ENCODE measurements around the gene NR0B2. TPM values are rescaled to one million over a fixed set of nuclear protein-coding genes. Genes with fewer than 3 reads are reported as not detected.
A peak's percentile ranks its signal among the peaks of the same experiment; 100 is the strongest.

NR0B2 gene
- total RNA-seq, 1 experiment from 2014 or later, result not detected

DNA sequence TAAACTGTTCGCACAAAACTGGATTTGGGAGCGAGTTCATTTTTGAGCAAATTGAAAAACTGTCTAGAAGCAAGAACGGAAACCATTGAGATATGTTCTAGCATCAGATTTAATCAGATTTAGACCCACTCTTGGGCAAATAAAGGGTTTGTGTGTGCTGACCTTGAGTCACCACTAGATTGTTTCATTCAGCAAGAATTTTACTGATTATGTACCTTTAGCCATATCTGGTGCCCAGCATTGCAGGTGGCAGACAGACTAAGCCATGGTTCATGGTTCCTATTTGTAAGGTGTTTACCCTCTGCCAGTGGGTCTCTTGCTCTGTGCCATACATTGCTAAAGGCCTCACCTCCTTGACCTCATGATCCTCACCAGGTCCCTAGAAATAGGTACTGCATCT, 9.1 kb upstream of the NR0B2 start:
- Histone ChIP-seq H3K4me3 (ENCODE audit: low read length) (peak overlapping the region; percentile 99), H2AFZ (ENCODE audit: low read length) (no peak overlapping the region), H3K4me2 (ENCODE audit: low read depth, low read length, poor library complexity, severe bottlenecking) (peak overlapping the region; percentile 99), H3K27ac (ENCODE audit: low read length) (peak overlapping the region; percentile 79), H3K79me2 (ENCODE audit: low read length) (peaks cover 47% of the 10 kb centered on the region), H3K9ac (ENCODE audit: low read length) (peak overlapping the region; percentile 100), H3K36me3 (ENCODE audit: insufficient read depth, low read length) (peaks cover 29% of the 10 kb centered on the region), H3K27me3 (ENCODE audit: low read length) (no peaks in the 10 kb centered on the region), H3K9me2 (replicated peaks; ENCODE audit: insufficient read depth, low read length) (no peaks in the 10 kb centered on the region), H3K4me1 (ENCODE audit: low read length) (peaks cover 25% of the 10 kb centered on the region), H3K9me3 (ENCODE audit: low read length) (no peaks in the 10 kb centered on the region), H4K20me1 (ENCODE audit: insufficient read depth, low read depth, low read length) (peaks cover 24% of the 10 kb centered on the region)
- no peak for DNase-seq

DNA sequence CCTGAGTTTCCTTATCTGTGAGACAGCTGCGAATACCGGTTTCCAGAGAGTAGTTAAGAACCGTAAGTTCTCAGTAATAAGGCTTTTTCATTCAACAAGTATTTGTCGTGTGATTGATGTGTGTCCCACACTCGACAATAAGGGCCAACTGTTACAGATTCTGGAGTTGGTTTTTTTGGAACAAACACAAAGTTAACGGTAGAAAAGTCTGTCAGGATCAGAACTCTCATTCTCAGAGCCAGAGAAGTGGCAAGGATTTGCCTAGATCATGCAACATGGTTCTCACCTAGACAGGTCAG, 8.6 kb upstream of the NR0B2 start:
- no peaks in the 10 kb centered on the region for H3K9me2 ChIP-seq (replicated peaks; ENCODE audit: insufficient read depth, low read length)
- DNase-seq, result no peak
- peak overlapping the region; percentile 99 for H3K4me3 ChIP-seq (ENCODE audit: low read length)
- peaks cover 42% of the 10 kb centered on the region for H3K79me2 ChIP-seq (ENCODE audit: low read length)
- H3K4me1 ChIP-seq (ENCODE audit: low read length), result peaks cover 25% of the 10 kb centered on the region
- H2AFZ ChIP-seq (ENCODE audit: low read length), result no peak overlapping the region
- peaks cover 24% of the 10 kb centered on the region for H4K20me1 ChIP-seq (ENCODE audit: insufficient read depth, low read depth, low read length)
- H3K27ac ChIP-seq (ENCODE audit: low read length), result peak overlapping the region; percentile 79
- peaks cover 25% of the 10 kb centered on the region for H3K36me3 ChIP-seq (ENCODE audit: insufficient read depth, low read length)
- H3K9ac ChIP-seq (ENCODE audit: low read length), result peak overlapping the region; percentile 100
- no peaks in the 10 kb centered on the region for H3K9me3 ChIP-seq (ENCODE audit: low read length)
- H3K4me2 ChIP-seq (ENCODE audit: low read depth, low read length, poor library complexity, severe bottlenecking), result peak overlapping the region; percentile 99
- no peaks in the 10 kb centered on the region for H3K27me3 ChIP-seq (ENCODE audit: low read length)

DNA sequence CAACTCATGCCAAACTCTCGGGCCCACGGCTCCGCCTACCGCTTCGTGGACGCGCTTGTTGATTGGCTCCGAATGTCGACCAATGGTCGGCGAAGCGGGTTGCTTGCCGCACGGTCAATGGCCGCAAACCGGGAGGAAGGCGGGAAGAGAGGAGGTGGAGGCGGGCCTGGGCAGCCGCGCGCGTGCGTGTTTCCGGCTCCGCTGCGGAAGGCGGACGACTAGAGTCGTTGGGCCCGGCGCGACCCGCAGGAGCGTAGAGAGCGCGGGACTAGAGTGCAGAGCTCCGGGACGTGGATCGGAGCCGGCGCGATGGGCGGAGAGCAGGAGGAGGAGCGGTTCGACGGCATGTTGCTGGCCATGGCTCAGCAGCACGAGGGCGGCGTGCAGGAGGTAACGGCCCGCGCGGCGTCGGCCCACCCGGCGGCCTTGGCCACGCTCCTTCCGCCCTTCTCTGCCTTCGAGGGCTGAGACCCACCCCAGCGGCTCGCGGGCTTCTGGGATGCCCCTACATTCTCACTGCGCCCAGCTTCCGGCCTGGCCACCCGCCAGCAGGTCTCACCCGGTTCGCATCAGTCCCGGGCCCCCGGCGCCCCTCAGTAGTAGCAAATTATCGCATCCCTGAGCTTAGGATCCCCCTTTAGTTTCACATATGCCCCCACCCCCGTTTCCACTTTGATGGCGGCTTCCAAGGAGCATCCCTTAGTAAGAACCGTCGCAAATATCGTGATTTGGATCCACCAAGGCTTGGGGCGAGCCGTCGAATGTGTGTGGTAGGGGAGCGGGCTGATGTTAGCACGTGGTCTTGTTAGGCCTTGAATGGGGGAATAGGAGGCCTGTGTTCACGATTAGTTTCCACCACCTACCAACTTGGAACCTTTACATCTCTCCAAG, 8.0 kb upstream of the NR0B2 start, which contains the start of gene NUDC:
Gene NUDC (plus strand): TSS at position 204 of the 891 bp plus-strand sequence. CDS start 106 bp downstream, at position 310.
- peaks cover 23% of the 10 kb centered on the region for H3K36me3 ChIP-seq (ENCODE audit: insufficient read depth, low read length)
- peaks cover 25% of the 10 kb centered on the region for H3K4me1 ChIP-seq (ENCODE audit: low read length)
- no peaks in the 10 kb centered on the region for H3K9me3 ChIP-seq (ENCODE audit: low read length)
- H3K4me2 ChIP-seq (ENCODE audit: low read depth, low read length, poor library complexity, severe bottlenecking), result peak within 1 kb of the TSS; percentile 99
- DNase-seq, result peak; percentile 99
- H3K79me2 ChIP-seq (ENCODE audit: low read length), result peaks cover 39% of the 10 kb centered on the region
- peak within 1 kb of the TSS; percentile 99 for H3K4me3 ChIP-seq (ENCODE audit: low read length)
- H3K27ac ChIP-seq (ENCODE audit: low read length), result peak within 1 kb of the TSS; percentile 79
- peak within 1 kb of the TSS; percentile 98 for H2AFZ ChIP-seq (ENCODE audit: low read length)
- peaks cover 24% of the 10 kb centered on the region for H4K20me1 ChIP-seq (ENCODE audit: insufficient read depth, low read depth, low read length)
- H3K9me2 ChIP-seq (replicated peaks; ENCODE audit: insufficient read depth, low read length), result no peaks in the 10 kb centered on the region
- no peaks in the 10 kb centered on the region for H3K27me3 ChIP-seq (ENCODE audit: low read length)
- peak within 1 kb of the TSS; percentile 100 for H3K9ac ChIP-seq (ENCODE audit: low read length)

DNA sequence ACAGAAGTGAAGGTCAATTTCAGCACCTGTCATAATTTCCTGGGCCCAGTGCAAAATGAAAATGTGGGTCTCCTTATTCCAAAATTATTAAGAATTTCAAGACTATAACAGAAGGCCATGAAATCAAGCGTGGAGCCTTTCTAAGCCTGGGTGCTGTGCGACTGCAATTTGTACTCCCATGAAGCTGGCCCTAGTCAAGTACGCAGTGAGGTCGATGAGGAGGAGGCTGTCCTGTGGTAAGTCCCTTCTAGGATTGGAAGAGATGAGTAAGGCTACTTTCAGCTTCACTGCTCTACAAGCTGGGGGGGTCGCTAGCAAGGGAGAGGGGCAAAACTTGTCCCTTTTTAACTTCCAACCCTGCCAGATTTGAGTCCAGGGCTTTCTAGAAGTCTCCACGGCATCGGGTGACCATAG, 7.4 kb upstream of the NR0B2 start:
- Histone ChIP-seq H3K4me3 (ENCODE audit: low read length) (peak overlapping the region; percentile 99), H3K79me2 (ENCODE audit: low read length) (peaks cover 33% of the 10 kb centered on the region), H3K9me2 (replicated peaks; ENCODE audit: insufficient read depth, low read length) (no peaks in the 10 kb centered on the region), H3K36me3 (ENCODE audit: insufficient read depth, low read length) (peaks cover 19% of the 10 kb centered on the region), H3K4me2 (ENCODE audit: low read depth, low read length, poor library complexity, severe bottlenecking) (peak overlapping the region; percentile 99), H4K20me1 (ENCODE audit: insufficient read depth, low read depth, low read length) (peaks cover 24% of the 10 kb centered on the region), H3K4me1 (ENCODE audit: low read length) (peaks cover 25% of the 10 kb centered on the region), H3K9ac (ENCODE audit: low read length) (peak overlapping the region; percentile 62), H3K9me3 (ENCODE audit: low read length) (no peaks in the 10 kb centered on the region), H2AFZ (ENCODE audit: low read length) (peak overlapping the region; percentile 98), H3K27me3 (ENCODE audit: low read length) (no peaks in the 10 kb centered on the region), H3K27ac (ENCODE audit: low read length) (no peak overlapping the region)
- no peak for DNase-seq

DNA sequence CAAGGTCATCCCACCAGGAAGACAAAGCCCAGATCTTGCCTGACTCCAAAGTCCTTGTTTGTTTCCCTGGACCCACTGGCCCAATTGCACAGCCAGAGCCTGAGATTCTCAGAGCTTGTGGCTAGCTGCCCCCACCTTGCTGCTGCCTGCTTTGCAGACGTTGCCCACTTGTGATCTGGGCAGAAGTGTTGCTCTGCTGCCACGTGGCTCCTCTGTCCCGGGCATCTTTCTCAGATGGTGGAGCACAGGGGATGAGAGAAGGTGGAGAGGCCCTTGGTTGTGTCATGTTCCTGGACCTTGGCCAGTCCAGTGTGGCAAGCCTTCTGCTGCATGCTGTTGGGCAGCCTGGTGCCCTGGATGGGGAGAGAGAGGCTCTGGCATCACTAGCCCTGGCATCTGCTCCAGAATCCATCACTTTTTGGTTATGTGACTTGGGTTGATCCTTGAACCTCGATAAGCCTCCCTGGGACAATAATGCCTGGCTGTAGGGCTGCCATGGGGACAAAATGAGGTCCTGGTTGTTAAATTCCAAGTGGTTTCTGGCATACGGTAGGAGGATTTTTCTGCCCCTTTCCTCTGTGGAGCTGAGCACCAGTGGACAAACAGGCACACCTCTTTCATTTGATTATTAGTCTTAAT, 1.5 kb upstream of the NR0B2 start:
- DNase-seq, result no peak
- Histone ChIP-seq H3K9ac (ENCODE audit: low read length) (no peak overlapping the region), H3K27ac (ENCODE audit: low read length) (no peak overlapping the region), H3K79me2 (ENCODE audit: low read length) (no peaks in the 10 kb centered on the region), H3K27me3 (ENCODE audit: low read length) (no peaks in the 10 kb centered on the region), H4K20me1 (ENCODE audit: insufficient read depth, low read depth, low read length) (no peaks in the 10 kb centered on the region), H3K36me3 (ENCODE audit: insufficient read depth, low read length) (no peaks in the 10 kb centered on the region), H3K9me2 (replicated peaks; ENCODE audit: insufficient read depth, low read length) (no peaks in the 10 kb centered on the region), H3K4me3 (ENCODE audit: low read length) (no peak overlapping the region), H2AFZ (ENCODE audit: low read length) (no peak overlapping the region), H3K9me3 (ENCODE audit: low read length) (no peaks in the 10 kb centered on the region), H3K4me2 (ENCODE audit: low read depth, low read length, poor library complexity, severe bottlenecking) (no peak overlapping the region), H3K4me1 (ENCODE audit: low read length) (no peaks in the 10 kb centered on the region; the same call in 1 of the 2 replicates)

DNA sequence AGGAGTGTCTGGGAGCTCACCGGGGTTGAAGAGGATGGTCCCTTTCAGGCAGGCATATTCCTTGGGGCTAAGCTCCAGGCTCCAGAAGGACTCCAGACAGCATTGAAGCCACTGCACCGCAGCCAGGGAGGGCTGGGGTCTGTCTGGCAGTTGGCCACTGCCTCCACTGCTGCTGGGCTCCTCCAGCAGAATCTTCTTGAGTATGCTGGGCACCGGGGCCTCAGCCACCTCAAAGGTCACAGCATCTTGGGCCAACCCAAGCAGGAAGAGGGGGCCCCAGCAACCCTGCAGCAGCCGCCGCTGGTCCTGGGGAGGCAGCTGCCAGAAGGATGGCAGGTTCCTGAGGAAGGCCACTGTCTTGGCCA, 404 bp downstream of the NR0B2 start:
- Histone ChIP-seq H3K36me3 (ENCODE audit: insufficient read depth, low read length) (no peaks in the 10 kb centered on the region), H3K4me2 (ENCODE audit: low read depth, low read length, poor library complexity, severe bottlenecking) (no peak overlapping the region), H3K27ac (ENCODE audit: low read length) (no peak overlapping the region), H3K9ac (ENCODE audit: low read length) (no peak overlapping the region), H3K9me2 (replicated peaks; ENCODE audit: insufficient read depth, low read length) (no peaks in the 10 kb centered on the region), H3K4me3 (ENCODE audit: low read length) (no peak overlapping the region), H4K20me1 (ENCODE audit: insufficient read depth, low read depth, low read length) (no peaks in the 10 kb centered on the region), H3K79me2 (ENCODE audit: low read length) (no peaks in the 10 kb centered on the region), H2AFZ (ENCODE audit: low read length) (no peak overlapping the region), H3K4me1 (ENCODE audit: low read length) (no peaks in the 10 kb centered on the region; the same call in 1 of the 2 replicates), H3K27me3 (ENCODE audit: low read length) (no peaks in the 10 kb centered on the region), H3K9me3 (ENCODE audit: low read length) (no peaks in the 10 kb centered on the region)
- no peak for DNase-seq

DNA sequence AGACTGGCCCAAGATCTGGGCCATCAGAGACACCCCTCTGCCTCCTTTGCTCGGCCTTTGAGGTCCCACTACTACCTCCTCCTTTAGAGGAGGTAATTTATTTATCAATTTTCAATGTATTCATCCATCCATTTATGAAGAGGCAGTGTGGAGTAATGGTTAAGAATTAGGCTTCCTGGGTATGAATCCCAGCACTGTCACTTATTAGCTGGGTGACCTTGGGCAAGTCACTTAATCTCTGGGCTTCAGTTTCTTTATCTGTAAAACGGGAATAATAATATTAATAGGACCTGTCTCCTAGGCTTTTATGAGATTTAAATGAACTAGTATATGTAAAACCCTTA, 1.7 kb downstream of the NR0B2 start:
- H3K9ac ChIP-seq (ENCODE audit: low read length), result no peak overlapping the region

DNA sequence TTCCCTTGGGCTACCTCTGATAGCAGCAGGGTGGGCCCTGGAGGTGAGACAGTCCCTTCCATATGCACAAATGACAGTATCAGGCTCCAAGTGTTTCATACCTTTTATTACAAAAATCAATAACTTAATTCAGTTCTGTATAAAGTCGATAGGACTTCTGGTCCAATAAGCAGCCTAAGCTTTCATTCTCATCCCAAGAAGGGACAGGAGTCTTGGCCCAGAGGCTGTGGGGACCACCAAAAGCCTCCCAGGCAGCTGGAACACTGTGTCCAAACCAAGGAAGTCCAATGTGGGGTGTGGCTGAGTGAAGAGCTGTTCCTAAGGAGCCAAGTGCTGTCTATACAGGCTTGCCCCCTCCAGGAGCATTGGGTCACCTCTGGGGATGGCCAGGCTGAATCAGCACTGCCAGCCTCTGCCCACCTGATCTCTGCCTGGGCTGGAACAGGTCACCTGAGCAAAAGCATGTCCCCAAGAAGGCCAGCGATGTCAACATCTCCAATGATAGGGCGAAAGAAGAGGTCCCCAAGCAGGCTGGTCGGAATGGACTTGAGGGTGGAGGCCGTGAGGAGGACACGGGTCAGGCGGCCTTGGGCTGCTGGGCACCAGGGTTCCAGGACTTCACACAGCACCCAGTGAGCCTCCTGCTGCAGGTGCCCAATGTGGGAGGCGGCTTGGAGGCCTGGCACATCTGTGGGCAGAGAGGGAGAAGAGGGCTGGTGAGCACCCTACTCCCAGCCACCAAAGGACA, 2.2 kb downstream of the NR0B2 start:
- no peak overlapping the region for H2AFZ ChIP-seq (ENCODE audit: low read length)
- no peak overlapping the region for H3K9ac ChIP-seq (ENCODE audit: low read length)
- no peak overlapping the region for H3K27ac ChIP-seq (ENCODE audit: low read length)
- H4K20me1 ChIP-seq (ENCODE audit: insufficient read depth, low read depth, low read length), result no peaks in the 10 kb centered on the region
- no peak overlapping the region for H3K4me3 ChIP-seq (ENCODE audit: low read length)
- no peak for DNase-seq
- H3K4me1 ChIP-seq (ENCODE audit: low read length), result no peaks in the 10 kb centered on the region; the same call in 1 of the 2 replicates
- no peaks in the 10 kb centered on the region for H3K9me3 ChIP-seq (ENCODE audit: low read length)
- H3K4me2 ChIP-seq (ENCODE audit: low read depth, low read length, poor library complexity, severe bottlenecking), result no peak overlapping the region
- no peaks in the 10 kb centered on the region for H3K79me2 ChIP-seq (ENCODE audit: low read length)
- H3K27me3 ChIP-seq (ENCODE audit: low read length), result no peaks in the 10 kb centered on the region
- H3K36me3 ChIP-seq (ENCODE audit: insufficient read depth, low read length), result no peaks in the 10 kb centered on the region
- H3K9me2 ChIP-seq (replicated peaks; ENCODE audit: insufficient read depth, low read length), result no peaks in the 10 kb centered on the region

More for the DNA sequence above, 1.7 kb downstream of the NR0B2 start:
- Histone ChIP-seq H3K4me1 (ENCODE audit: low read length) (no peaks in the 10 kb centered on the region; the same call in 1 of the 2 replicates), H3K27ac (ENCODE audit: low read length) (no peak overlapping the region), H3K27me3 (ENCODE audit: low read length) (no peaks in the 10 kb centered on the region), H2AFZ (ENCODE audit: low read length) (no peak overlapping the region), H3K79me2 (ENCODE audit: low read length) (no peaks in the 10 kb centered on the region), H3K4me2 (ENCODE audit: low read depth, low read length, poor library complexity, severe bottlenecking) (no peak overlapping the region), H3K36me3 (ENCODE audit: insufficient read depth, low read length) (no peaks in the 10 kb centered on the region), H3K9me2 (replicated peaks; ENCODE audit: insufficient read depth, low read length) (no peaks in the 10 kb centered on the region), H3K9me3 (ENCODE audit: low read length) (no peaks in the 10 kb centered on the region), H4K20me1 (ENCODE audit: insufficient read depth, low read depth, low read length) (no peaks in the 10 kb centered on the region), H3K4me3 (ENCODE audit: low read length) (no peak overlapping the region)
- no peak for DNase-seq
